HCT116 (cell line): ENCODE measurements around the gene SYAP1. TPM values are rescaled to one million over a fixed set of nuclear protein-coding genes. Genes with fewer than 3 reads are reported as not detected.

Source experiments
- ATAC-seq: fragments of 200-7000 bp; cut with Tn5 transposase; 2 replicates; pipeline ENCODE4 v1.9.1; 2020; ENCODE audit warnings: mild to moderate bottlenecking, moderate library complexity
- BruUV-seq: library from RNA; stranded (reverse); fragments of 400-500 nt; replicated peaks from 2 replicates; lab custom pipeline; 2021; lab: Mats Ljungman, UMichigan
- CTCF ChIA-PET: fragments of 300-600 bp; sonication (Branson Sonifier 250); formaldehyde crosslinking; loops from one replicate; lab custom pipeline; 2021; ENCODE audit warnings: antibody characterized with exemption; lab: Charles Lee
- POLR2A ChIA-PET: fragments of 300-600, 350-600 bp; sonication (Branson Sonifier 250); formaldehyde crosslinking; loops from one replicate; lab custom pipeline; 2021; ENCODE audit warnings: antibody characterized with exemption; lab: Charles Lee
- RAD21 ChIA-PET, 2 experiments: fragments of 300-600 bp; sonication (Branson Sonifier 250); formaldehyde crosslinking; loops; one replicate each; lab custom pipeline; 2023; ENCODE audit warnings: low total read pairs in 2 of 2; ENCODE audit not compliant: uncharacterized antibody in 2 of 2, unreplicated experiment in 2 of 2, low non-redundant PET in 1 of 2; lab: Charles Lee
- DNase-seq: peaks from one replicate; pipeline ENCODE4 v3.0.0-alpha.2; 2010; ENCODE audit warnings: low read depth, low spot score
- H2AFZ ChIP-seq: fragments of 200-600 bp; shearing (Covaris generic), sonication (generic); 2 replicates; pipeline ENCODE4 v1.6.1; 2017; ENCODE audit warnings: low read depth, mixed run types, mixed read lengths, antibody characterized with exemption, low read length; ENCODE audit not compliant: poor library complexity, severe bottlenecking
- H3K27ac ChIP-seq: 2 replicates; pipeline ENCODE4 v1.5.1; 2012; ENCODE audit warnings: low read depth, low read length
- H3K27me3 ChIP-seq: fragments of 200-600 bp; sonication (generic); 2 replicates; pipeline ENCODE4 v1.6.1; 2016; ENCODE audit warnings: mixed run types, low read length, mixed read lengths; ENCODE audit not compliant: insufficient read depth
- H3K36me3 ChIP-seq, 2 experiments: fragments of 200-500 bp in 1 of 2; fragments of 200-600 bp in 1 of 2; sonication (Bioruptor generic) in 1 of 2; sonication (generic) in 1 of 2; 2 replicates each; pipeline versions ENCODE4 v1.5.1 to v1.6.1; 2014 to 2016; ENCODE audit warnings: low read length in 2 of 2, inconsistent platforms in 1 of 2, mixed read lengths in 1 of 2, mixed run types in 1 of 2; ENCODE audit not compliant: insufficient read depth in 2 of 2, control insufficient read depth in 1 of 2
- H3K4me1 ChIP-seq, 2 experiments: fragments of 200-600 bp in 1 of 2; sonication (generic) in 1 of 2; 2 replicates each; pipeline versions ENCODE4 v1.5.1 to v1.6.1; 2012 to 2017; ENCODE audit warnings: low read length in 2 of 2, inconsistent platforms in 1 of 2, mild to moderate bottlenecking in 1 of 2, mixed read lengths in 1 of 2, mixed run types in 1 of 2, moderate library complexity in 1 of 2; ENCODE audit not compliant: insufficient read depth in 2 of 2, control insufficient read depth in 1 of 2
- H3K4me2 ChIP-seq: fragments of 200-600 bp; sonication (generic); 2 replicates; pipeline ENCODE4 v1.6.1; 2017; ENCODE audit warnings: mixed run types, low read length, mixed read lengths
- H3K4me3 ChIP-seq, 2 experiments: fragments of 200-600 bp in 1 of 2; sonication (generic) in 1 of 2; replicated peaks in 1 of 2; 2 replicates each; pipeline ENCODE4 v1.5.1; 2011 to 2016; ENCODE audit warnings: low read length in 2 of 2, control low read depth in 1 of 2, low read depth in 1 of 2, mild to moderate bottlenecking in 1 of 2, mixed read lengths in 1 of 2, mixed run types in 1 of 2
- H3K79me2 ChIP-seq: fragments of 200-600 bp; sonication (generic); 2 replicates; pipeline ENCODE4 v1.6.1; 2017; ENCODE audit warnings: mild to moderate bottlenecking, mixed run types, low read length, moderate library complexity, mixed read lengths; ENCODE audit not compliant: insufficient read depth
- H3K9ac ChIP-seq: fragments of 200-600 bp; sonication (generic); 2 replicates; pipeline ENCODE4 v1.6.1; 2016; ENCODE audit warnings: low read length, mixed read lengths
- H3K9me2 ChIP-seq: fragments of 200-600 bp; sonication (generic), shearing (Covaris generic); 2 replicates; pipeline ENCODE4 v1.6.1; 2017; ENCODE audit warnings: mixed run types, mild to moderate bottlenecking, moderate library complexity; ENCODE audit not compliant: insufficient read depth
- H3K9me3 ChIP-seq, 2 experiments: fragments of 200-500 bp in 1 of 2; fragments of 200-600 bp in 1 of 2; sonication (Bioruptor generic) in 1 of 2; sonication (generic) in 1 of 2; 2 replicates each; pipeline ENCODE4 v1.6.1; 2014 to 2017; ENCODE audit warnings: low read length in 2 of 2, mixed read lengths in 2 of 2, inconsistent platforms in 1 of 2, low read depth in 1 of 2, mild to moderate bottlenecking in 1 of 2, mixed run types in 1 of 2, moderate library complexity in 1 of 2; ENCODE audit not compliant: control insufficient read depth in 1 of 2, insufficient read depth in 1 of 2
- H4K20me1 ChIP-seq: fragments of 200-600 bp; sonication (generic), shearing (Covaris generic); 2 replicates; pipeline ENCODE4 v1.6.1; 2017; ENCODE audit warnings: mixed run types, mild to moderate bottlenecking, moderate library complexity; ENCODE audit not compliant: insufficient read depth
- CEBPB ChIP-seq: IDR thresholded peaks from 2 replicates; pipeline ENCODE4 v1.6.1; 2012; ENCODE audit warnings: low read depth
- JUND ChIP-seq: IDR thresholded peaks from 2 replicates; pipeline ENCODE4 v1.6.1; 2012
- YY1 ChIP-seq: IDR thresholded peaks from 2 replicates; pipeline ENCODE4 v1.6.1; 2011; ENCODE audit warnings: low read length, low read depth, moderate library complexity, mild to moderate bottlenecking; ENCODE audit not compliant: insufficient replicate concordance; ENCODE audit errors: extremely low read depth
- ZNF274 ChIP-seq: fragments of 200-500 bp; sonication (Bioruptor generic); IDR thresholded peaks from 2 replicates; pipeline ENCODE4 v1.6.1; 2014; ENCODE audit warnings: mild to moderate bottlenecking, low read depth, low read length, inconsistent platforms
- intact Hi-C: fragments of 100-400 bp; cut with micrococcal nuclease; formaldehyde crosslinking; loops from 2 replicates; pipeline ENCODE4 v1.10.0; 2022
- total RNA-seq: library from RNA; stranded (reverse); gene quantifications from one replicate; pipeline ENCODE4 v1.2.1, GENCODE V29; 2021; ENCODE audit not compliant: unreplicated experiment
- TF ChIP-seq, protein P1 (sequence below): IDR thresholded peaks from 2 replicates; pipeline ENCODE4 v1.6.1; 2011; ENCODE audit warnings: mild to moderate bottlenecking, low read length, moderate library complexity; ENCODE audit not compliant: insufficient replicate concordance; ENCODE audit errors: extremely low read depth
- TF ChIP-seq, protein P2 (sequence below): IDR thresholded peaks from 2 replicates; pipeline ENCODE4 v1.6.1; 2012; ENCODE audit warnings: low read depth

SYAP1 gene
- total RNA-seq, 1 experiment from 2014 or later = 24.8 TPM

DNA sequence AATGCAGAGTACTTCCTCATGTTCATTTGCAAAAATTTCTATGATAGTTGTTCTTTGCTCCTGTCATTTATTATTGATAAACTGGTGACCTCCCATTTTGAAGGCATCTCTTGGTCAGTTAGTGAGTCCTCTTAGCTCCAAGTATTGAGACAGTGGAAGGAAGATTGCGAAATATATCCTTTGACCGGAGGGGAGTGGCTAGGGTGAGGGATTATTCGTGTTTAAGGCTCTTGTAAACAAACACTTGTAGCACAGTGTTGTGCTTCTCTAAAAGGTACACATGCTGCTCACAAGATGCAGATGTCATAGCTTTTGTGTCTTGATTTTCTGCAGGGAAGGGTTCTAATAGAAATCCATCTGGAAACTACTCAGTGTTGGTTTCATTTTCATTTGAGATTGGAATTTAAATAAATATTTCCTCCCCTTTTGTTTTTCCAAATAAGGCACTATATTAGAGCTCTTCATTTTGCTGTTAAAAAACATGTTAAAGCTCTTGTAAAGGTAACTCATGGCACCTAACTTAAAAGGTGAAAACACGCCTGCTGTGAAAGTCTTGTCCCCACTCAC is 88.6 kb downstream of the SYAP1 start:
- peaks cover 0 to 5% of the 10 kb centered on the region in 2 experiments; a peak in 1 of 4 replicates for H3K4me1 ChIP-seq
- no peak overlapping the region for H3K27ac ChIP-seq
- no peaks in the 10 kb centered on the region; a peak in 1 of 4 replicates for H3K36me3 ChIP-seq
- H4K20me1 ChIP-seq = no peaks in the 10 kb centered on the region; the same call in 1 of the 2 replicates
- no peak overlapping the region for H3K4me2 ChIP-seq
- BruUV-seq = no TSS peak
- ChIA-PET RAD21 (no interaction called here), CTCF (interaction anchor here (1.1 kb wide), 1 partner anchor 18 kb away, joined by 3 read pairs; no protein-coding TSS in a partner anchor), POLR2A (interaction anchor here (0.7 kb wide), 1 partner anchor 22 kb away, joined by 3 read pairs; the partner anchor contains the start of gene TXLNG)
- H3K4me3 ChIP-seq = no peak overlapping the region
- intact Hi-C loops = no loop called here
- H3K27me3 ChIP-seq = no peaks in the 10 kb centered on the region
- H3K9me2 ChIP-seq = no peaks in the 10 kb centered on the region
- TF ChIP-seq, protein P1, sequence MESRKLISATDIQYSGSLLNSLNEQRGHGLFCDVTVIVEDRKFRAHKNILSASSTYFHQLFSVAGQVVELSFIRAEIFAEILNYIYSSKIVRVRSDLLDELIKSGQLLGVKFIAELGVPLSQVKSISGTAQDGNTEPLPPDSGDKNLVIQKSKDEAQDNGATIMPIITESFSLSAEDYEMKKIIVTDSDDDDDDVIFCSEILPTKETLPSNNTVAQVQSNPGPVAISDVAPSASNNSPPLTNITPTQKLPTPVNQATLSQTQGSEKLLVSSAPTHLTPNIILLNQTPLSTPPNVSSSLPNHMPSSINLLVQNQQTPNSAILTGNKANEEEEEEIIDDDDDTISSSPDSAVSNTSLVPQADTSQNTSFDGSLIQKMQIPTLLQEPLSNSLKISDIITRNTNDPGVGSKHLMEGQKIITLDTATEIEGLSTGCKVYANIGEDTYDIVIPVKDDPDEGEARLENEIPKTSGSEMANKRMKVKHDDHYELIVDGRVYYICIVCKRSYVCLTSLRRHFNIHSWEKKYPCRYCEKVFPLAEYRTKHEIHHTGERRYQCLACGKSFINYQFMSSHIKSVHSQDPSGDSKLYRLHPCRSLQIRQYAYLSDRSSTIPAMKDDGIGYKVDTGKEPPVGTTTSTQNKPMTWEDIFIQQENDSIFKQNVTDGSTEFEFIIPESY = no peak
- TF ChIP-seq, protein P2, sequence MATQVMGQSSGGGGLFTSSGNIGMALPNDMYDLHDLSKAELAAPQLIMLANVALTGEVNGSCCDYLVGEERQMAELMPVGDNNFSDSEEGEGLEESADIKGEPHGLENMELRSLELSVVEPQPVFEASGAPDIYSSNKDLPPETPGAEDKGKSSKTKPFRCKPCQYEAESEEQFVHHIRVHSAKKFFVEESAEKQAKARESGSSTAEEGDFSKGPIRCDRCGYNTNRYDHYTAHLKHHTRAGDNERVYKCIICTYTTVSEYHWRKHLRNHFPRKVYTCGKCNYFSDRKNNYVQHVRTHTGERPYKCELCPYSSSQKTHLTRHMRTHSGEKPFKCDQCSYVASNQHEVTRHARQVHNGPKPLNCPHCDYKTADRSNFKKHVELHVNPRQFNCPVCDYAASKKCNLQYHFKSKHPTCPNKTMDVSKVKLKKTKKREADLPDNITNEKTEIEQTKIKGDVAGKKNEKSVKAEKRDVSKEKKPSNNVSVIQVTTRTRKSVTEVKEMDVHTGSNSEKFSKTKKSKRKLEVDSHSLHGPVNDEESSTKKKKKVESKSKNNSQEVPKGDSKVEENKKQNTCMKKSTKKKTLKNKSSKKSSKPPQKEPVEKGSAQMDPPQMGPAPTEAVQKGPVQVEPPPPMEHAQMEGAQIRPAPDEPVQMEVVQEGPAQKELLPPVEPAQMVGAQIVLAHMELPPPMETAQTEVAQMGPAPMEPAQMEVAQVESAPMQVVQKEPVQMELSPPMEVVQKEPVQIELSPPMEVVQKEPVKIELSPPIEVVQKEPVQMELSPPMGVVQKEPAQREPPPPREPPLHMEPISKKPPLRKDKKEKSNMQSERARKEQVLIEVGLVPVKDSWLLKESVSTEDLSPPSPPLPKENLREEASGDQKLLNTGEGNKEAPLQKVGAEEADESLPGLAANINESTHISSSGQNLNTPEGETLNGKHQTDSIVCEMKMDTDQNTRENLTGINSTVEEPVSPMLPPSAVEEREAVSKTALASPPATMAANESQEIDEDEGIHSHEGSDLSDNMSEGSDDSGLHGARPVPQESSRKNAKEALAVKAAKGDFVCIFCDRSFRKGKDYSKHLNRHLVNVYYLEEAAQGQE = no peak
- TF ChIP-seq ZNF274 (no peak), YY1 (no peak), JUND (no peak), CEBPB (peak; percentile 82)
- H3K9ac ChIP-seq = no peak overlapping the region
- no peak overlapping the region for H2AFZ ChIP-seq
- DNase-seq (no peak), ATAC-seq (no peak; the same call in 1 of the 2 replicates)
- H3K9me3 ChIP-seq = no peaks in the 10 kb centered on the region
- peaks cover 89% of the 10 kb centered on the region for H3K79me2 ChIP-seq
